Measurements from ENCODE around the gene USP3. TPM values are rescaled to one million over a fixed set of nuclear protein-coding genes. Genes with fewer than 3 reads are reported as not detected.
A peak's percentile ranks its signal among the peaks of the same experiment; 100 is the strongest.
"Not testable (repeated sequence)": the region's sequence is repeated elsewhere in the genome, so short reads cannot be mapped to it uniquely, and the experiment has no call there.

Gene USP3
- total and polyA plus RNA-seq, 5 experiments from 2014 or later = 31.6 to 136 (median 42.9) TPM

GRCh38 chr15:63519548-63520178 is 15.3 kb downstream of the USP3 start:
- no peaks in the 10 kb centered on the region for H3K9me3 Mint-ChIP-seq
- H3K27ac Mint-ChIP-seq = peak overlapping the region in 8 of 10 donors; percentile 2 to 87 (median 52)
- no peaks in the 10 kb centered on the region for H3K36me3 Mint-ChIP-seq
- no peaks in the 10 kb centered on the region for H3K27me3 Mint-ChIP-seq
- peaks cover 39 to 98% (median 93%) of the 10 kb centered on the region in 4 donors for H3K4me1 Mint-ChIP-seq
- peak overlapping the region in 5 of 10 donors; percentile 31 to 68 (median 51) for H3K4me3 Mint-ChIP-seq
- ATAC-seq = no peak
- POLR2A ChIA-PET = interaction anchor here (0.7 to 1.6 kb wide), 3 partner anchors 11 to 650 kb away, joined by 3 to 5 read pairs (median 3); partner anchors contain the start of gene USP3
- no peak for DNase-seq

DNA sequence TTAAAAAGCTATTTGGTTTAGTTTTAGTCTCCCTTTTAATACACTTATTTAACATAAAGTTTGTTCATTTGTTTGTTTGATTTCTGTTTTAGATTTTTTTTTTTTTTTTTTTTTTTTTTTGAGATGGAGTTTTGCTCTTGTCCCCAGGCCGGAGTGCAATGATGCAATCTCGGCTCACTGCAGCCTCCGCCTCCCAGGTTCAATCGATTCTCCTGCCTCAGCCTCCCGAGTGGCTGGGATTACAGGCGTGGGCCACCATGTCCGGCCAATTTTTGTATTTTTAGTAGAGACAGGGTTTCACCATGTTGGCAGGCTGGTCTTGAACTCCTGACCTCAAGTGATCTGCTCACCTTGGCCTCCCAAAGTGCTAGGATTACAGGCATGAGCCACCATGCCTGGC is 16.1 kb downstream of the USP3 start:
- Mint-ChIP-seq H3K27ac (peak overlapping the region in 7 of 10 donors; percentile 18 to 81 (median 45)), H3K4me1 (peaks cover 44 to 98% (median 93%) of the 10 kb centered on the region in 4 donors), H3K4me3 (peak overlapping the region in 3 of 10 donors; percentile 47 to 51 (median 51))
- POLR2A ChIA-PET = interaction anchor here (0.7 to 1.6 kb wide), 3 partner anchors 10 to 649 kb away, joined by 3 to 6 read pairs (median 3); partner anchors contain the start of gene USP3
- not testable (repeated sequence) for H3K27me3 Mint-ChIP-seq, DNase-seq, H3K36me3 Mint-ChIP-seq, ATAC-seq, H3K9me3 Mint-ChIP-seq

GRCh38 chr15:63522225-63522578 is 17.8 kb downstream of the USP3 start:
- H3K4me3 Mint-ChIP-seq = peak overlapping the region in 8 of 10 donors; percentile 5 to 60 (median 30)

DNA sequence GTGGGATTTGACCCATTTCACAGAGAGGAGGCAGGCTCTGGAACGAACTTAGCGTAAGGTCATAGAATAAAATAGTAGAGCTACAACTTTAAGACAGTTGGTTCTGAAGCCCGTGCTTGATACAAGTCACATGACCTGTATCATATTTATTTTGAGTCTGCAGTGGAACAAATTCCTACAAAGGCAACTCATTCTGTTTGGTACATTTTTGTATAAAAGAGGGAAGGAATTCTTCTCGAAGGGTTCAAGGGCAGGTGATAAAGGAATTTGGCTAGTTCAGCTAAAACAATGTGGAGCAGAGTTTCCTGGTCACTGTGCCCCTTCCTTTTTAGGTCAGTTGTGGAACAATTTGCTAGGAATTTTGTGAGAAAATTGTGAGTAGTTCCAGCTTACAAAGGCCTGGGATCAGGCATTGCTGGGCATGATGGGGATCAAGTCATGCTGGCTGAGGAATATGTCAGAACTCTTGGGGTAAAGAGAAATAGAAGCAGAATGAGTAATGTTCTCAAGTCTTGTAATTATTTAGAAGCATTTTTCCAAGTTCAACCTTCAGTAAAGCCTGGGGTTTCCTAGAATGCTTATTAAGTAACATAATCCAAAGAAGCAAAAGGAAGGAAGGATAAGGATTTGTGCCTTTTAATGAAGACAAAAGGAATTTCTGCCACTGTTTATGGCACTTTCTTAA is 19.1 kb downstream of the USP3 start:
- H3K4me1 Mint-ChIP-seq = peaks cover 44 to 98% (median 93%) of the 10 kb centered on the region in 4 donors
- POLR2A ChIA-PET = interaction anchor here (1.4 to 1.5 kb wide), 2 partner anchors 8 to 19 kb away, joined by 3 to 5 read pairs; partner anchors contain the start of gene USP3
- ATAC-seq = peak in 1 of 2 donors; percentile 22
- peaks cover 0 to 5% (median 0%) of the 10 kb centered on the region in 3 donors for H3K36me3 Mint-ChIP-seq
- no peak for DNase-seq
- H3K27me3 Mint-ChIP-seq = no peaks in the 10 kb centered on the region
- H3K27ac Mint-ChIP-seq = peak overlapping the region in 5 of 10 donors; percentile 13 to 37 (median 19)
- no peaks in the 10 kb centered on the region for H3K9me3 Mint-ChIP-seq
- peak overlapping the region in 9 of 10 donors; percentile 1 to 72 (median 56) for H3K4me3 Mint-ChIP-seq

More at GRCh38 chr15:63522225-63522578, 17.8 kb downstream of the USP3 start:
- Mint-ChIP-seq H3K4me1 (peaks cover 43 to 97% (median 93%) of the 10 kb centered on the region in 4 donors), H3K27ac (peak overlapping the region in 5 of 10 donors; percentile 23 to 69 (median 33)), H3K27me3 (no peaks in the 10 kb centered on the region), H3K36me3 (peaks cover 0 to 5% (median 0%) of the 10 kb centered on the region in 3 donors), H3K9me3 (no peaks in the 10 kb centered on the region)
- DNase-seq (no peak), ATAC-seq (no peak)
- POLR2A ChIA-PET = interaction anchor here (1.3 to 1.5 kb wide), 3 partner anchors 9 to 18 kb away, joined by 3 to 5 read pairs (median 5); partner anchors contain the start of gene USP3

- ATAC-seq (no peak), DNase-seq (no peak)
- H3K36me3 Mint-ChIP-seq = peaks cover 0 to 5% (median 2%) of the 10 kb centered on the region in 3 donors
- H3K27me3 Mint-ChIP-seq = no peaks in the 10 kb centered on the region
- H3K4me3 Mint-ChIP-seq = peak overlapping the region in 9 of 10 donors; percentile 8 to 72 (median 46)
- peaks cover 42 to 98% (median 92%) of the 10 kb centered on the region in 4 donors for H3K4me1 Mint-ChIP-seq
- POLR2A ChIA-PET = interaction anchor here (1.0 kb wide), 1 partner anchor 323 kb away, joined by 3 read pairs; no protein-coding TSS in a partner anchor
- H3K9me3 Mint-ChIP-seq = no peaks in the 10 kb centered on the region
- peak overlapping the region in 7 of 10 donors; percentile 5 to 76 (median 33) for H3K27ac Mint-ChIP-seq
Measured at GRCh38 chr15:63524316-63525015, 20.1 kb downstream of the USP3 start.

DNA sequence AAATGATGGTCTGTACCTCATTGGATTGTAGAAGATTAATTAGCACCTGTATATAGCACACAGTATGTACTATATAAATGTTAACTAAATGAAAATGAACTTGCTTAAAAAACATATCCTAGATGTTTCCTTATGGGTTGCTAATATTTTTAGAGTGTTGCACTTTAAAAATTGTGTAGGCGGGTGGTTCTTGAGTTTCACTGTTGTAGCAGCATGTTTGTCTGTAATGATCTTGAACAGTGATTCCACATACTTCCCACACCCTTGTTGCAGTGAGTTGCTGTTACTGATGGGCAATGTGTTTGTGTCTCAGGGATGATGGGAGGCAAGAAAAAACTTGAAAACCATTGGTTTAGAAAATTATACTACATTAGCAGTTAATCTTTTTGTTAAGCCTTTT is 22.0 kb downstream of the USP3 start:
- H3K27me3 Mint-ChIP-seq = no peaks in the 10 kb centered on the region
- ATAC-seq = no peak
- H3K36me3 Mint-ChIP-seq = peaks cover 0 to 6% (median 5%) of the 10 kb centered on the region in 3 donors
- POLR2A ChIA-PET = no interaction called here
- no peaks in the 10 kb centered on the region for H3K9me3 Mint-ChIP-seq
- H3K4me3 Mint-ChIP-seq = peak overlapping the region in 8 of 10 donors; percentile 11 to 45 (median 34)
- no peak for DNase-seq
- H3K4me1 Mint-ChIP-seq = peaks cover 48 to 98% (median 94%) of the 10 kb centered on the region in 4 donors
- H3K27ac Mint-ChIP-seq = peak overlapping the region in 3 of 10 donors; percentile 4 to 76 (median 61)

- peak overlapping the region in 7 of 10 donors; percentile 3 to 70 (median 24) for H3K27ac Mint-ChIP-seq
- POLR2A ChIA-PET = interaction anchor here (0.5 to 1.2 kb wide), 2 partner anchors 23 to 94 kb away, joined by 3 to 4 read pairs; no protein-coding TSS in a partner anchor
- peak overlapping the region in 4 of 10 donors; percentile 7 to 44 (median 14) for H3K4me3 Mint-ChIP-seq
- H3K36me3 Mint-ChIP-seq = peaks cover 0 to 8% (median 5%) of the 10 kb centered on the region in 3 donors
- ATAC-seq (no peak), DNase-seq (no peak)
- H3K4me1 Mint-ChIP-seq = peaks cover 49 to 98% (median 94%) of the 10 kb centered on the region in 4 donors
- H3K27me3 Mint-ChIP-seq = no peaks in the 10 kb centered on the region
- H3K9me3 Mint-ChIP-seq = no peaks in the 10 kb centered on the region
Measured at GRCh38 chr15:63528138-63528659, 23.8 kb downstream of the USP3 start.

- H3K9me3 Mint-ChIP-seq = no peaks in the 10 kb centered on the region
- peaks cover 0 to 10% (median 5%) of the 10 kb centered on the region in 3 donors for H3K36me3 Mint-ChIP-seq
- H3K27me3 Mint-ChIP-seq = no peaks in the 10 kb centered on the region
- DNase-seq (no peak), ATAC-seq (peak; percentile 33 to 61)
- POLR2A ChIA-PET = interaction anchor here (0.7 to 1.9 kb wide), 5 partner anchors 10 to 33 kb away, joined by 3 to 7 read pairs (median 4); no protein-coding TSS in a partner anchor
- peak overlapping the region in 9 of 10 donors; percentile 12 to 74 (median 50) for H3K4me3 Mint-ChIP-seq
- H3K27ac Mint-ChIP-seq = peak overlapping the region in 9 of 10 donors; percentile 2 to 80 (median 63)
- H3K4me1 Mint-ChIP-seq = peaks cover 35 to 95% (median 84%) of the 10 kb centered on the region in 4 donors
Measured at GRCh38 chr15:63530235-63530634, 25.8 kb downstream of the USP3 start.

DNA sequence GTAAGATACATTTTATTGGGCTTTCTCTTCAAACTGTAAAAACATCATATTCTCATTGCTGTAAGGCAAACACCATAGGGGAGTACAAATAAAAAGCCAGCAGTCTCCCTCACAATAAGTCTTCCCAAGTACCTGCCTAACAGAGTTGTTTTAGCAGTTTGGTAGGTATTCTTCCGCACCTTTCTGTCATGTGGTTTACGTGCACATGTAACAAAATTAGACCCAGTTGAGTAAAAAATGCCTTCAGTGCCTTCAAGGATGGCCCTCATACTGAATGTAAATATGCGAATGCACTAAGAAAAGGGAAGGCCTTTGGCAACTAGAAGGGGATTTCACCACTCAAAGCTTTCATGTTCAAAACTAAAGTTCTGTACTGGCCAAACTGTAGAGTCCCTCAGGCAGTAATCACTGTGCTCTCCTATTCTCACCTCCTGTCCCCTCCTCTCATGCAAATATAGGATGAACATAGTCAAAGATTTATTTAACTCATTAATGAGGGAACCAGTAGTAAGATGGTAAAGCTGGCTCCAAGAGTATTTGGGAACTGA is 26.4 kb downstream of the USP3 start:
- Mint-ChIP-seq H3K27me3 (no peaks in the 10 kb centered on the region), H3K9me3 (no peaks in the 10 kb centered on the region), H3K36me3 (peaks cover 0 to 15% (median 3%) of the 10 kb centered on the region in 3 donors), H3K27ac (peak overlapping the region in 8 of 10 donors; percentile 1 to 80 (median 64)), H3K4me1 (peaks cover 37 to 95% (median 85%) of the 10 kb centered on the region in 4 donors), H3K4me3 (peak overlapping the region in 9 of 10 donors; percentile 26 to 74 (median 53))
- POLR2A ChIA-PET = interaction anchor here (0.7 to 1.9 kb wide), 8 partner anchors 8 to 70 kb away, joined by 3 to 7 read pairs (median 4); no protein-coding TSS in a partner anchor
- DNase-seq = peak in 1 of 10 donors; percentile 20
- ATAC-seq = peak; percentile 48 to 51

DNA sequence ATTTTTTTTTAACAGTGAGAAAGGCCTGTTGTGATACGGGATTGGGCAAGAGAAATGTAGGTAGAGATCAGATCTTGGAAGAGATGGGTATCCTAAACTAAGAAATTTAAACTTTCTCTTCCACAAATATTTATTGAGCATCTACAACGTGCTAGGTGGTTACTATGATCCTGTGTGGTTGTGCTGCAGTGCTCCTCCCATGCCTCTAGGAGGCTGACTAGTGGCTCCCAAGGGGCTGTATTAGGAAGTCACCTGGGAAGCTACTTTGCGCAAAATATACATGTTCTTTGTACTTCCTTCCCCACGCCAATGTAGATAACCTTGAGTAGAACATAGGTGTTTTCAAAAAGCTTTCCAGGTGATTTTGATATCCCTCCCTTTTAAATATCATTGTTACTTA is 27.2 kb downstream of the USP3 start:
- no peaks in the 10 kb centered on the region for H3K9me3 Mint-ChIP-seq
- ATAC-seq = peak; percentile 34 to 52

GRCh38 chr15:63532307-63532744 is 27.9 kb downstream of the USP3 start:
- H3K27ac Mint-ChIP-seq = peak overlapping the region in 2 of 10 donors; percentile 13 to 39
- no peaks in the 10 kb centered on the region for H3K9me3 Mint-ChIP-seq
- peaks cover 31 to 93% (median 78%) of the 10 kb centered on the region in 4 donors for H3K4me1 Mint-ChIP-seq
- ATAC-seq (no peak), DNase-seq (no peak)
- POLR2A ChIA-PET = interaction anchor here (0.6 to 1.4 kb wide), 4 partner anchors 18 to 1083 kb away, joined by 3 to 8 read pairs (median 3); no protein-coding TSS in a partner anchor
- H3K27me3 Mint-ChIP-seq = no peaks in the 10 kb centered on the region
- peak overlapping the region in 1 of 10 donors; percentile 33 for H3K4me3 Mint-ChIP-seq
- H3K36me3 Mint-ChIP-seq = peaks cover 0 to 25% (median under 1%) of the 10 kb centered on the region in 3 donors

More for the DNA sequence above, 27.2 kb downstream of the USP3 start:
- POLR2A ChIA-PET = interaction anchor here (0.6 to 1.9 kb wide), 7 partner anchors 9 to 1083 kb away, joined by 3 to 8 read pairs (median 3); no protein-coding TSS in a partner anchor
- peaks cover 35 to 96% (median 84%) of the 10 kb centered on the region in 4 donors for H3K4me1 Mint-ChIP-seq
- peaks cover 0 to 20% (median 2%) of the 10 kb centered on the region in 3 donors for H3K36me3 Mint-ChIP-seq
- no peaks in the 10 kb centered on the region for H3K27me3 Mint-ChIP-seq
- peak overlapping the region in 5 of 10 donors; percentile 6 to 44 (median 23) for H3K4me3 Mint-ChIP-seq
- no peak for DNase-seq
- peak overlapping the region in 4 of 10 donors; percentile 13 to 70 (median 28) for H3K27ac Mint-ChIP-seq

Measured in naive thymus-derived CD8-positive, alpha-beta T cell (primary cell).